Stimulated activated naive CD8-positive, alpha-beta T cell treated with anti-CD3 and anti-CD28 coated beads, Interleukin-15, Interleukin-2, amounts not matched to agents 100 ng/mL and 50 ng/mL, for 24 hours (primary cell): ENCODE data around the gene KANSL1.
A peak's percentile ranks its signal among the peaks of the same experiment; 100 is the strongest.
"Not testable (repeated sequence)": the region's sequence is repeated elsewhere in the genome, so short reads cannot be mapped to it uniquely, and the experiment has no call there.

Source experiments
- H3K27ac Mint-ChIP-seq: one replicate; pipeline ENCODE4 v1.8.0; 2021; ENCODE audit warnings: mild to moderate bottlenecking, mixed read lengths
- H3K27me3 Mint-ChIP-seq: one replicate; pipeline ENCODE4 v1.8.0; 2021; ENCODE audit warnings: mixed read lengths
- H3K36me3 Mint-ChIP-seq: one replicate; pipeline ENCODE4 v1.8.0; 2021; ENCODE audit warnings: low read depth, mixed read lengths
- H3K4me1 Mint-ChIP-seq: one replicate; pipeline ENCODE4 v1.8.0; 2021; ENCODE audit warnings: low read depth, mixed read lengths
- H3K4me3 Mint-ChIP-seq: one replicate; pipeline ENCODE4 v1.8.0; 2021; ENCODE audit warnings: mild to moderate bottlenecking, mixed read lengths
- H3K9me3 Mint-ChIP-seq: one replicate; pipeline ENCODE4 v1.8.0; 2021; ENCODE audit warnings: mixed read lengths

KANSL1 gene

DNA sequence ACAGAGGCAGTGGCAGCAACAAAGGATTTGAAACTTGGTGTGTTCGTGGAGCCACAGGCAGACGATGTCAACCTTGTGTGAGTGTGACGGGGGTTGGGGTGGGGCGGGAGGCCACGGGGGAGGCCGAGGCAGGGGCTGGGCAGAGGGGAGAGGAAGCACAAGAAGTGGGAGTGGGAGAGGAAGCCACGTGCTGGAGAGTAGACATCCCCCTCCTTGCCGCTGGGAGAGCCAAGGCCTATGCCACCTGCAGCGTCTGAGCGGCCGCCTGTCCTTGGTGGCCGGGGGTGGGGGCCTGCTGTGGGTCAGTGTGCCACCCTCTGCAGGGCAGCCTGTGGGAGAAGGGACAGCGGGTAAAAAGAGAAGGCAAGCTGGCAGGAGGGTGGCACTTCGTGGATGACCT lies 168.6 kb downstream of the KANSL1 start:
- no peak overlapping the region for H3K4me3 Mint-ChIP-seq
- H3K27ac Mint-ChIP-seq: no peak overlapping the region
- H3K36me3 Mint-ChIP-seq: peaks cover 14% of the 10 kb centered on the region

DNA sequence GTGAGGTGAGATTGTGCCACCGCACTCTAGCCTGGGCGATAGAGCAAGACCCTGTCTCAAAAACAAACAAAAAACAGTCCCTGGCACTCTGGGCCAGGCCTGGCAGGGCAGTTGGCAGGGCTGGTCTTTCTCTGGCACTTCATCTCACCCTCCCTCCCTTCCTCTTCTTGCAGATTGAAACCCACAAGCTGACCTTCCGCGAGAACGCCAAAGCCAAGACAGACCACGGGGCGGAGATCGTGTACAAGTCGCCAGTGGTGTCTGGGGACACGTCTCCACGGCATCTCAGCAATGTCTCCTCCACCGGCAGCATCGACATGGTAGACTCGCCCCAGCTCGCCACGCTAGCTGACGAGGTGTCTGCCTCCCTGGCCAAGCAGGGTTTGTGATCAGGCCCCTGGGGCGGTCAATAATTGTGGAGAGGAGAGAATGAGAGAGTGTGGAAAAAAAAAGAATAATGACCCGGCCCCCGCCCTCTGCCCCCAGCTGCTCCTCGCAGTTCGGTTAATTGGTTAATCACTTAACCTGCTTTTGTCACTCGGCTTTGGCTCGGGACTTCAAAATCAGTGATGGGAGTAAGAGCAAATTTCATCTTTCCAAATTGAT lies 169.3 kb downstream of the KANSL1 start:
- H3K27ac Mint-ChIP-seq: no peak overlapping the region
- no peaks in the 10 kb centered on the region for H3K27me3 Mint-ChIP-seq
- no peak overlapping the region for H3K4me3 Mint-ChIP-seq
- no peaks in the 10 kb centered on the region for H3K9me3 Mint-ChIP-seq
- peaks cover 30% of the 10 kb centered on the region for H3K4me1 Mint-ChIP-seq
- peaks cover 7% of the 10 kb centered on the region for H3K36me3 Mint-ChIP-seq

More for the DNA sequence above, 168.6 kb downstream of the KANSL1 start:
- Mint-ChIP-seq H3K9me3 (no peaks in the 10 kb centered on the region), H3K27me3 (no peaks in the 10 kb centered on the region), H3K4me1 (peaks cover 29% of the 10 kb centered on the region)

GRCh38 chr17:46023366-46023765 lies 169.9 kb downstream of the KANSL1 start:
- H3K4me1 Mint-ChIP-seq: peaks cover 35% of the 10 kb centered on the region

DNA sequence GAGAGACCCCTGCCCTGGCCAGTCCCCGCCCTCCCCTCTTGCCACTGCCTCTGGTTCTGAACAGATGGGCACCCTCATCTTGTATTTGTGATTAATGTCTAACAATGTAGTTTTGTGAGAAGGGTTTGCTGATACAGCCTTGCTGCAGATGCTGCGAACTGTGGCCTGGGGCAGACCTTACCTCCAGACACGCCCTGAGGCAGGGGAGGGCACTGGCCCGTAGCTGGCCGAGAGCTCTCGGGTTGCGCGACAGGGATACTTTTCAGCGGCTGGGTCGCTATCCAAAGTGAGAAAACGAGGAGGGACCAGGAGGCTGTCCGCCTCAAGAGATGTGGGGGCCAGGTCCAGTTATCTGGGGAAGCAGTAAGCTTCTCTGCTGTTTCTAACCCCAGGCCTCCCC lies 172.2 kb downstream of the KANSL1 start:
- Mint-ChIP-seq H3K36me3 (peaks cover 4% of the 10 kb centered on the region), H3K4me3 (no peak overlapping the region), H3K27ac (peak overlapping the region; percentile 92), H3K27me3 (no peaks in the 10 kb centered on the region), H3K4me1 (peaks cover 30% of the 10 kb centered on the region), H3K9me3 (no peaks in the 10 kb centered on the region)

More at GRCh38 chr17:46023366-46023765, 169.9 kb downstream of the KANSL1 start:
- H3K36me3 Mint-ChIP-seq, H3K27ac Mint-ChIP-seq, H3K27me3 Mint-ChIP-seq, H3K9me3 Mint-ChIP-seq, H3K4me3 Mint-ChIP-seq: not testable (repeated sequence)

GRCh38 chr17:46020023-46020761 lies 173.0 kb downstream of the KANSL1 start:
- Mint-ChIP-seq H3K9me3 (no peaks in the 10 kb centered on the region), H3K36me3 (no peaks in the 10 kb centered on the region), H3K27me3 (no peaks in the 10 kb centered on the region), H3K4me3 (peak overlapping the region; percentile 44), H3K4me1 (peaks cover 30% of the 10 kb centered on the region), H3K27ac (peak overlapping the region; percentile 92)

GRCh38 chr17:46019408-46019925 lies 173.8 kb downstream of the KANSL1 start:
- Mint-ChIP-seq H3K27ac (peak overlapping the region; percentile 92), H3K4me1 (peaks cover 30% of the 10 kb centered on the region)
- H3K27me3 Mint-ChIP-seq, H3K4me3 Mint-ChIP-seq, H3K9me3 Mint-ChIP-seq, H3K36me3 Mint-ChIP-seq: not testable (repeated sequence)

- Mint-ChIP-seq H3K27ac (no peak overlapping the region), H3K9me3 (no peaks in the 10 kb centered on the region), H3K27me3 (no peaks in the 10 kb centered on the region), H3K4me3 (no peak overlapping the region), H3K36me3 (no peaks in the 10 kb centered on the region), H3K4me1 (peaks cover 5% of the 10 kb centered on the region)
Measured at GRCh38 chr17:46013502-46014165, 179.6 kb downstream of the KANSL1 start.

DNA sequence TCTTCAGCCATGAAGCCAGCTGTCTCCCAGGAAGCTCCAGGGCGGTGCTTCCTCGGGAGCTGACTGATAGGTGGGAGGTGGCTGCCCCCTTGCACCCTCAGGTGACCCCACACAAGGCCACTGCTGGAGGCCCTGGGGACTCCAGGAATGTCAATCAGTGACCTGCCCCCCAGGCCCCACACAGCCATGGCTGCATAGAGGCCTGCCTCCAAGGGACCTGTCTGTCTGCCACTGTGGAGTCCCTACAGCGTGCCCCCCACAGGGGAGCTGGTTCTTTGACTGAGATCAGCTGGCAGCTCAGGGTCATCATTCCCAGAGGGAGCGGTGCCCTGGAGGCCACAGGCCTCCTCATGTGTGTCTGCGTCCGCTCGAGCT lies 180.1 kb downstream of the KANSL1 start:
- H3K4me3 Mint-ChIP-seq: no peak overlapping the region
- no peaks in the 10 kb centered on the region for H3K4me1 Mint-ChIP-seq
- no peaks in the 10 kb centered on the region for H3K27me3 Mint-ChIP-seq
- no peaks in the 10 kb centered on the region for H3K9me3 Mint-ChIP-seq
- no peaks in the 10 kb centered on the region for H3K36me3 Mint-ChIP-seq
- peak overlapping the region; percentile 24 for H3K27ac Mint-ChIP-seq

GRCh38 chr17:46012506-46013079 lies 180.6 kb downstream of the KANSL1 start:
- Mint-ChIP-seq H3K4me1 (no peaks in the 10 kb centered on the region), H3K27ac (peak overlapping the region; percentile 24), H3K36me3 (no peaks in the 10 kb centered on the region), H3K4me3 (no peak overlapping the region), H3K27me3 (no peaks in the 10 kb centered on the region), H3K9me3 (no peaks in the 10 kb centered on the region)

- Mint-ChIP-seq H3K27ac (no peak overlapping the region), H3K9me3 (no peaks in the 10 kb centered on the region)
Measured at GRCh38 chr17:46011711-46012505, 181.3 kb downstream of the KANSL1 start.

DNA sequence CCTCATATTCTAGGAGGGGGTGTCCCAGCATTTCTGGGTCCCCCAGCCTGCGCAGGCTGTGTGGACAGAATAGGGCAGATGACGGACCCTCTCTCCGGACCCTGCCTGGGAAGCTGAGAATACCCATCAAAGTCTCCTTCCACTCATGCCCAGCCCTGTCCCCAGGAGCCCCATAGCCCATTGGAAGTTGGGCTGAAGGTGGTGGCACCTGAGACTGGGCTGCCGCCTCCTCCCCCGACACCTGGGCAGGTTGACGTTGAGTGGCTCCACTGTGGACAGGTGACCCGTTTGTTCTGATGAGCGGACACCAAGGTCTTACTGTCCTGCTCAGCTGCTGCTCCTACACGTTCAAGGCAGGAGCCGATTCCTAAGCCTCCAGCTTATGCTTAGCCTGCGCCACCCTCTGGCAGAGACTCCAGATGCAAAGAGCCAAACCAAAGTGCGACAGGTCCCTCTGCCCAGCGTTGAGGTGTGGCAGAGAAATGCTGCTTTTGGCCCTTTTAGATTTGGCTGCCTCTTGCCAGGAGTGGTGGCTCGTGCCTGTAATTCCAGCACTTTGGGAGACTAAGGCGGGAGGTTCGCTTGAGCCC lies 182.5 kb downstream of the KANSL1 start:
- H3K36me3 Mint-ChIP-seq: no peaks in the 10 kb centered on the region
- H3K9me3 Mint-ChIP-seq: no peaks in the 10 kb centered on the region
- H3K4me1 Mint-ChIP-seq: no peaks in the 10 kb centered on the region
- H3K4me3 Mint-ChIP-seq: no peak overlapping the region
- no peak overlapping the region for H3K27ac Mint-ChIP-seq
- H3K27me3 Mint-ChIP-seq: peaks cover 4% of the 10 kb centered on the region

More at GRCh38 chr17:46011711-46012505, 181.3 kb downstream of the KANSL1 start:
- Mint-ChIP-seq H3K36me3 (no peaks in the 10 kb centered on the region), H3K4me1 (no peaks in the 10 kb centered on the region), H3K4me3 (no peak overlapping the region), H3K27me3 (no peaks in the 10 kb centered on the region)

GRCh38 chr17:46009681-46010596 lies 183.3 kb downstream of the KANSL1 start:
- peaks cover 4% of the 10 kb centered on the region for H3K27me3 Mint-ChIP-seq
- no peak overlapping the region for H3K27ac Mint-ChIP-seq
- H3K9me3 Mint-ChIP-seq: no peaks in the 10 kb centered on the region
- H3K4me1 Mint-ChIP-seq: no peaks in the 10 kb centered on the region
- H3K36me3 Mint-ChIP-seq: no peaks in the 10 kb centered on the region
- H3K4me3 Mint-ChIP-seq: no peak overlapping the region

- H3K4me3 Mint-ChIP-seq: no peak overlapping the region
- no peaks in the 10 kb centered on the region for H3K9me3 Mint-ChIP-seq
- no peak overlapping the region for H3K27ac Mint-ChIP-seq
- H3K36me3 Mint-ChIP-seq: no peaks in the 10 kb centered on the region
- H3K27me3 Mint-ChIP-seq: peaks cover 4% of the 10 kb centered on the region
- no peaks in the 10 kb centered on the region for H3K4me1 Mint-ChIP-seq
Measured at GRCh38 chr17:46008591-46008990, 184.6 kb downstream of the KANSL1 start.
